Skeletal muscle cell (primary cell): ENCODE data around the gene ARHGEF12.

ENCODE experiments used
- DNase-seq: peaks from one replicate; pipeline ENCODE4 v3.0.0-alpha.2; 2010; ENCODE audit warnings: low read depth
- H3K4me3 ChIP-seq: 2 replicates; pipeline ENCODE4 v1.5.1; 2011; ENCODE audit warnings: low read depth, mild to moderate bottlenecking, control low read depth, low read length, moderate library complexity

The ARHGEF12 gene

GRCh38 chr11:120378474-120378873, 42.3 kb downstream of the ARHGEF12 start:
- H3K4me3 ChIP-seq, result no peak overlapping the region
- DNase-seq, result no peak

GRCh38 chr11:120381401-120381800, 45.2 kb downstream of the ARHGEF12 start:
- no peak overlapping the region for H3K4me3 ChIP-seq
- no peak for DNase-seq

- no peak overlapping the region for H3K4me3 ChIP-seq
- DNase-seq, result no peak
Observed at GRCh38 chr11:120383518-120384155, 47.4 kb downstream of the ARHGEF12 start.

- DNase-seq, result no peak
- no peak overlapping the region for H3K4me3 ChIP-seq
Observed at GRCh38 chr11:120384476-120384875, 48.3 kb downstream of the ARHGEF12 start.

- no peak for DNase-seq
- H3K4me3 ChIP-seq, result no peak overlapping the region
Observed at GRCh38 chr11:120385110-120385509, 48.9 kb downstream of the ARHGEF12 start.

- H3K4me3 ChIP-seq, result no peak overlapping the region
- DNase-seq, result no peak
Observed at GRCh38 chr11:120385655-120386054, 49.4 kb downstream of the ARHGEF12 start.

GRCh38 chr11:120386318-120386717, 50.1 kb downstream of the ARHGEF12 start:
- DNase-seq, result no peak

GRCh38 chr11:120386774-120387371, 50.7 kb downstream of the ARHGEF12 start:
- no peak overlapping the region for H3K4me3 ChIP-seq
- DNase-seq, result no peak

More at GRCh38 chr11:120386318-120386717, 50.1 kb downstream of the ARHGEF12 start:
- no peak overlapping the region for H3K4me3 ChIP-seq

- no peak overlapping the region for H3K4me3 ChIP-seq
Observed at GRCh38 chr11:120388261-120388660, 52.0 kb downstream of the ARHGEF12 start.

GRCh38 chr11:120389693-120390584, 53.7 kb downstream of the ARHGEF12 start:
- no peak overlapping the region for H3K4me3 ChIP-seq
- DNase-seq, result no peak

More at GRCh38 chr11:120388261-120388660, 52.0 kb downstream of the ARHGEF12 start:
- no peak for DNase-seq

GRCh38 chr11:120390585-120390922, 54.3 kb downstream of the ARHGEF12 start:
- DNase-seq, result no peak
- H3K4me3 ChIP-seq, result no peak overlapping the region

- no peak overlapping the region for H3K4me3 ChIP-seq
- no peak for DNase-seq
Observed at GRCh38 chr11:120391292-120391691, 55.1 kb downstream of the ARHGEF12 start.

GRCh38 chr11:120391854-120392253, 55.6 kb downstream of the ARHGEF12 start:
- no peak overlapping the region for H3K4me3 ChIP-seq
- DNase-seq, result no peak

GRCh38 chr11:120392314-120392713, 56.1 kb downstream of the ARHGEF12 start:
- no peak for DNase-seq
- H3K4me3 ChIP-seq, result no peak overlapping the region

- DNase-seq, result no peak
- no peak overlapping the region for H3K4me3 ChIP-seq
Observed at GRCh38 chr11:120392793-120393192, 56.6 kb downstream of the ARHGEF12 start.

GRCh38 chr11:120394119-120394518, 57.9 kb downstream of the ARHGEF12 start:
- DNase-seq, result no peak
- no peak overlapping the region for H3K4me3 ChIP-seq

GRCh38 chr11:120395778-120396177, 59.6 kb downstream of the ARHGEF12 start:
- no peak overlapping the region for H3K4me3 ChIP-seq
- DNase-seq, result no peak

GRCh38 chr11:120398132-120398531, 61.9 kb downstream of the ARHGEF12 start:
- DNase-seq, result no peak
- no peak overlapping the region for H3K4me3 ChIP-seq

GRCh38 chr11:120399307-120399706, 63.1 kb downstream of the ARHGEF12 start:
- no peak overlapping the region for H3K4me3 ChIP-seq
- DNase-seq, result no peak

- DNase-seq, result peak; percentile 96
- H3K4me3 ChIP-seq, result peak overlapping the region; percentile 28
Observed at GRCh38 chr11:120400564-120401364, 64.6 kb downstream of the ARHGEF12 start.
